ENCODE measurements around the gene OR9I1.

Gene OR9I1

GRCh38 chr11:58125469-58125868 is at the start of gene OR9I1:
Gene OR9I1 (minus strand): TSS chr11:58125530. CDS start chr11:58119444, 6,086 bp downstream.
- no peak for DNase-seq

GRCh38 chr11:58165504-58166106 is 40.3 kb upstream of the OR9I1 start:
- no peak for DNase-seq

- DNase-seq = no peak
These were observed 39.7 kb upstream of the OR9I1 start for GRCh38 chr11:58164990-58165389.

GRCh38 chr11:58164389-58164788 is 39.1 kb upstream of the OR9I1 start:
- DNase-seq = no peak

GRCh38 chr11:58152781-58153180 is 27.5 kb upstream of the OR9I1 start:
- no peak for DNase-seq

GRCh38 chr11:58142761-58143160 is 17.4 kb upstream of the OR9I1 start:
- no peak for DNase-seq

DNA sequence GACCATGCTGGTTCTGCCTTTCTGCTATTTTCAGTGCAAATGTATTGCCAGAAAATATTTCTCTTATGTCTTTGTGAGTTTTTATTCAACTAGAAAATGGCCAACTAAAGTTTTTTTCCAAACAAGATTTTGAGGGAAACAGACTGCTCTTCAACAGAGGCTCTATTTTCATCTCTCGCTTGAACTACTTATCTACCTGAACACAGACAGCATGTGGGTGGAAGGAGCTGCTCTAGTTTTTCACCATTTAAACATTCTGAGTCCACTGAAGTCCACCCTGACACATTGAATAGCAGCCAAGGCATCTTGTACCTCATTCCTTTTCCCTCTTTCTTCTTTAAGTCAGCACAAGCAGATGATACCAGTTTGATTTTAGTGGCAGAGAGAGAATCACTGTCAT is 9.8 kb upstream of the OR9I1 start:
- DNase-seq = no peak

GRCh38 chr11:58134151-58134550 is 8.8 kb upstream of the OR9I1 start:
- no peak for DNase-seq

DNA sequence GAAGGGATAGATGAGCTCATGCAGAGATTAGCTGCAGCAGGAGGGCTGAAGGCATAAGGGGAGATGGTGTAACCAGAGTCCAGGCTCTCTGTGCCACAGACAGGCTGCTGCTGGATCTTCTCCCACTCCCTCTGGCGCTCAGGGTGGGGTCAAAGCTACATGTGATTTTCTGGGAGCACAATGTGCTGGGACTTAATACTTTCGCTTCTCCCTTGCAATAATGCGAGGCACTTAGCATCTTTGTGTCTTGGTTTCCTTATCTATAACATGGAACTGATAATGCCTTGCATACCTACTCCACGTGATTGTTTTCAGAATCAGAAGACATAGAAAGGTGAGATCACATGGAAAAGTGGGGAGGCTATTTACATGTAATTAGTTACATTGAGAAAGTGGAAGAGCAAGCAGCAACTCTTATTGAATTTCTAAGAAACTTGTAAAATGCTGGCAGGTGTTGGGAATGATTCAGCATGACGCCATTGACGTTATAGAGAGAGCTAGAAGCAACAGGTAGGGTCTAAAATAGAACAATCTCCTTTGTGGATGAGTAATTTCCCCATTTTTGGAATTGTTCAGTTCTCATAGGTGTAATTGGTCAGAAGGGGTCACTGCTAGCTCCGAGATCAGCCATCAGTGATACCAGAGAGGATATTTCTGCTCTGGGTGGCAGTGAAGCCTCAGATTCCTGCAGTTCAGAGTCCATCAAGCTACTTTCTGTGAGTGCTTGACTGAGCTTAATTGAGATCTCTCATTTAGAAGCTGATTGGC is 8.2 kb upstream of the OR9I1 start:
- no peak for DNase-seq

- DNase-seq = no peak
These were observed 2.0 kb upstream of the OR9I1 start for GRCh38 chr11:58127350-58127749.

DNA sequence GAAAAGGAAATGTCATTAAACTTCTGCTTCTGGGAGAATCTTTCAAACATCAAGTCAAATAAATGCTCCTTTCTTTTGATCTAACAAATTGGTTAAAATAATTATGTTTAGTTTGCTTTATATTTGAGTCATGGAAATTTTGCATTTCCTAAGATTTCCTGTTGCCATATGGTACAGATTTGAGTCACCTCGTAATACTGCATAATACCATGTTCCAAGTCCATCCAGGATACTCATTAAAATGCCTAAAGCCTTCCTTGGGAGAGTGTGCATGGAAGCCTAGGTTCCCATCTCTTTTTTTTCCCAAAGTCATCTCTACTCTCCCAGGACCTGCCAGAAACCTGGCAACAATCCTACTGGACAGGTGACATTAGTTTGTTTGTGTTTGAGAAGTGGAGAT is 4.2 kb downstream of the OR9I1 start:
- no peak for DNase-seq

DNA sequence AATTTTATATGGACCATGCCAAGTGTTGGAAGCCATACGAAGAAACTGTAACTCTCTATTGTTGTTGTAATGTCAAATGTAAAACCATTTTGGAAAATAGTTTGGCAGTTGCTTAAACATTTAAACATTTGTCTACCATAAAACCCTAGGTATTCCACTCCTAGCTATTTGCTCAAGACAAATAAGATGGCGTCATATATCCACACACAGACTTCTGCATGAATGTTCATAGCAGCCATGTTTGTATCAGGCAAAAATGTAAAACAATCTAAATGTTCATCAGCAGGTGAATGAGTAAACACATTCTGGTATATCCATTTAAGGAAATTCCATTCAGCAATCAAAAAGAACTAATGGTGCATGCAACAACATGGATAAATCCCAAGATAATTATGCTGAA is 27.9 kb downstream of the OR9I1 start:
- DNase-seq = no peak

DNA sequence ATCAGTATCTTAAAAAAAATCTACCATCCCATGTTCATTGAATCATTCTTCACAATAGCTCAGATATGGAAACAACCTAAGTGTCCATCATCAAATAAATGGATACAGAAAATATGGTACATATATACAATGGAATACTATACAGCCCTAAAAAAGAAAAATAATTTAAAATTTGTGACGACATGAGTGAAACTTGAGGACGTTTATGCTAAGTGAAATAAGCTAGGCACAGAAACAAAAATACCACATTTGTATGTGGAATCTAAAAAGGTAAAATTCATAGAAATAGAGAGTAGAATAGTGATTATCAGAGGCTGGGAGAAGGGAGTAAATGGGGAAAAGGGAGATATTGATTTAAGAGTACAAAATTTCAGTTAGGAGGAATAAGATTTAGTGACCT is 38.8 kb downstream of the OR9I1 start:
- no peak for DNase-seq

DNA sequence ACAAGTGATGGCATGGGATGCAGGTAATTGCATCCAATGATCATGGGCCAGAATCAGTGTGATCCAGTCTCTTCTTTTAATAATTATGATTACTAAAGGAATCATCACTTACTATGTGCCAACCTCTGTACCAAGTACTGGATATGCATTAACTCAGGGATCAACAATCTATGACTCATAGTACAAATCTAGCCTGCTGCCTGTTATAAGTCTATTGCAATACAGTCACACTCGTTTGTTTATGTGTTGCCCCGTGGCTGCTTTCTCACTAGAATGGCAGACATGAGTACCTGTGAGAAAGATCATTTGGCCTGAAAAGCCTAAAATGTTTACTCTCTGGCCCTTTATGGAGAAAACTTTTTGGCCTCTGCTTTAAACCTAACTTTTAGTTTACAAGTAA is 49.5 kb downstream of the OR9I1 start:
- DNase-seq = no peak

GRCh38 chr11:58070585-58070984 is 54.7 kb downstream of the OR9I1 start:
- DNase-seq = no peak

GRCh38 chr11:58068655-58069054 is 56.7 kb downstream of the OR9I1 start:
- no peak for DNase-seq

- no peak for DNase-seq
These were observed 57.6 kb downstream of the OR9I1 start for GRCh38 chr11:58067685-58068084.

Measured in NCI-H526 treated with DMSO at 0.1 percent for 48 hours (cell line).